ENCODE results near the gene PLD3. TPM values are rescaled to one million over a fixed set of nuclear protein-coding genes. Genes with fewer than 3 reads are reported as not detected.

PLD3 gene
- total RNA-seq, 1 donor from 2014 or later: 353 TPM

- H3K36me3 Mint-ChIP-seq (ENCODE audit: insufficient read depth): no peaks in the 10 kb centered on the region
- H3K27ac Mint-ChIP-seq: peak overlapping the region; percentile 95
- peak; percentile 91 for TF ChIP-seq CTCF (IDR thresholded peaks at IDR 0.05; ENCODE audit: unreplicated experiment)
Observed at GRCh38 chr19:40424637-40425449, 76.3 kb downstream of the PLD3 start.

GRCh38 chr19:40425450-40426287 lies 77.2 kb downstream of the PLD3 start, which contains the start of gene SERTAD1:
Gene SERTAD1 (minus strand): TSS chr19:40425992. CDS start chr19:40423546, 2,446 bp downstream.
- H3K4me3 Mint-ChIP-seq (ENCODE audit: low read depth): peak within 1 kb of the TSS; percentile 91
- peak within 1 kb of the TSS; percentile 96 for H3K27ac Mint-ChIP-seq
- no peaks in the 10 kb centered on the region for H3K27me3 Mint-ChIP-seq
- H3K4me1 Mint-ChIP-seq (ENCODE audit: low read depth): peaks cover 12% of the 10 kb centered on the region
- no peaks in the 10 kb centered on the region for H3K9me3 Mint-ChIP-seq (ENCODE audit: low read depth)
- peak; percentile 100 for DNase-seq (ENCODE audit: low spot score, unreplicated experiment)
- no peaks in the 10 kb centered on the region for H3K36me3 Mint-ChIP-seq (ENCODE audit: insufficient read depth)
- no peak for TF ChIP-seq CTCF (IDR thresholded peaks at IDR 0.05; ENCODE audit: unreplicated experiment)

More at GRCh38 chr19:40424637-40425449, 76.3 kb downstream of the PLD3 start:
- peaks cover 12% of the 10 kb centered on the region for H3K4me1 Mint-ChIP-seq (ENCODE audit: low read depth)
- H3K4me3 Mint-ChIP-seq (ENCODE audit: low read depth): peak overlapping the region; percentile 91
- no peak for DNase-seq (ENCODE audit: low spot score, unreplicated experiment)
- no peaks in the 10 kb centered on the region for H3K27me3 Mint-ChIP-seq
- H3K9me3 Mint-ChIP-seq (ENCODE audit: low read depth): no peaks in the 10 kb centered on the region

Small RNAs within 50 kb of the gene (microRNA-seq; reads per million reads assigned to microRNA genes)
- 2.4 reads per million for gene MIR6796 (ENCODE audit: borderline number of aligned reads, unreplicated experiment)

Other genes starting within 250 kb of the PLD3 start
- 35.3 and 37.2 TPM in 2 replicates for gene MAP3K10, start 157.3 kb upstream of the PLD3 start, total RNA-seq
- not detected in 2 replicates for gene TTC9B, start 130.3 kb upstream of the PLD3 start, total RNA-seq
- 0.50 and 0.78 TPM in 2 replicates for gene CCNP, start 122.0 kb upstream of the PLD3 start, total RNA-seq
- gene AKT2, start 63.4 kb upstream of the PLD3 start, total RNA-seq: 200 TPM in 2 replicates
- 19.0 and 19.1 TPM in 2 replicates for gene C19orf47, start 298 bp upstream of the PLD3 start, total RNA-seq
- 0.11 TPM in 1 of 2 replicates, not detected in the other for gene HIPK4, start 41.5 kb downstream of the PLD3 start, total RNA-seq
- gene PRX, start 64.7 kb downstream of the PLD3 start, total RNA-seq: 0.96 and 1.2 TPM in 2 replicates
- gene SERTAD1, start 77.3 kb downstream of the PLD3 start, total RNA-seq: 4.1 and 4.4 TPM in 2 replicates
- gene SERTAD3, start 95.6 kb downstream of the PLD3 start, total RNA-seq: 26.5 and 27.5 TPM in 2 replicates
- gene BLVRB, start 117.0 kb downstream of the PLD3 start, total RNA-seq: 14.0 and 16.4 TPM in 2 replicates
- 2.8 and 3.1 TPM in 2 replicates for gene SPTBN4, start 118.3 kb downstream of the PLD3 start, total RNA-seq
- gene SHKBP1, start 228.2 kb downstream of the PLD3 start, total RNA-seq: 102 and 114 TPM in 2 replicates

All from progenitor cell of endocrine pancreas (in vitro differentiated cells).